ENCODE measurements around the gene MAPK11. TPM values are rescaled to one million over a fixed set of nuclear protein-coding genes. Genes with fewer than 3 reads are reported as not detected.
A peak's percentile ranks its signal among the peaks of the same experiment; 100 is the strongest.

The MAPK11 gene
- total and polyA plus RNA-seq, 9 of the 15 experiments (the other 6 are each of a cell fraction or from before 2014, with no cell fraction given), result 0.06 to 14.6 (median 5.3) TPM

DNA sequence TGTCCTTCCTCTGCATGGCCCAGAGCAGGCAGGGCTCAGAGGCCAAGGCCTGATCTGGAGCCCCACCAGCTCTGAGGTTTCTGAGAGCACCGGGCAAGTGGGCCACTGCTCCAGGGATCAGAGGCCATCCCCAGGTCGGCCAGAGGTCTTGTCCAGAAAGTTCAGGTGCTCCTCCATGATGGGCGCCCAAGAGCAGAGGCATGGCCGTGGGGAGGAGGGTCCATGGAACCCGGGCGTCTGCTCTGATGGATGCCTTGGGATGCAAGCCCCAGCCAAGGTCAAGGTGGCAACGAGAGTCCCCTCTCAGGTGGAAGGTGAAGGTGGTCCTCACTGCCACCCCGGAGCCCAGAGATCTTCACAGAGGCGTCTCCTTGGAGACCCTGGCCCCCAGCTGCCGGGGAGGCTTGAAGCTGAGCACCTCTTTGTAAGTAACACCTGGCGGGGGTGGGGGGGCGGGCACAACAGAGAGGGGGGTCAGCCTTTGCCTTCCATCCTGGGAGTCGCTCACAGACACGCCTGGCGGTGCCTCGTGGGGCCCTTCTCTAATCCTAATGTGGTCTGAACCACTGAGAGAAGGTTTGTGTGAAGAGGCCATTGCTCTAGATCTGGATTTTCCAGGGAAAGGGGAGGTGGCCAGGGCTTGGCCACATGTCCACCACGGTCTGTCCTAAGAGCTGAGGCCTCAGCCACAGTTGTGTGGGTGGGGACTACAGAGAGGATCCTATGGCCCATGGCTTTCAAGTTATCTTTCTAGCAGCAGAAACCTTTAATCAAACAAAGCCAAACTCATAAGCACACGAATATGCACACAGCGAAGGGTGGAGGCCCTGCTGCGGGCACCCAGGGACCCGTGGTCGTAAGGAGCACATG is 16.9 kb downstream of the MAPK11 start:
- Histone ChIP-seq H3K9me1 (ENCODE audit: control insufficient read depth, insufficient read depth, low read length) (no peaks in the 10 kb centered on the region), H3K9ac (ENCODE audit: insufficient read depth in 1 of 2, low read depth in 2 of 2, low read length in 2 of 2) (peak overlapping the region in 1 of 2 experiments; percentile 58; a peak in 2 of 4 replicates), H3K36me3 (ENCODE audit: control insufficient read depth, insufficient read depth, low read length) (peaks cover 61% of the 10 kb centered on the region; the same call in 1 of the 3 replicates), H3K9me3 (replicated peaks; ENCODE audit: control insufficient read depth, insufficient read depth, low read depth, low read length) (no peaks in the 10 kb centered on the region), H4K20me1 (replicated peaks; ENCODE audit: control insufficient read depth, insufficient read depth, low read length) (no peaks in the 10 kb centered on the region), H3K27ac (ENCODE audit: extremely low read depth, low read depth, low read length) (no peak overlapping the region), H2AFZ (ENCODE audit: low read depth, low read length) (no peak overlapping the region), H3K79me2 (ENCODE audit: control insufficient read depth, insufficient read depth, low read length) (peaks cover 16% of the 10 kb centered on the region), H3K4me1 (replicated peaks in 1 of 2; ENCODE audit: control insufficient read depth in 2 of 2, insufficient read depth in 2 of 2, low read length in 2 of 2) (peaks cover 4 to 92% of the 10 kb centered on the region in 2 experiments), H3K27me3 (ENCODE audit: control insufficient read depth in 2 of 2, insufficient read depth in 2 of 2, low read length in 2 of 2) (no peaks in the 10 kb centered on the region), H3K4me3 (no peak overlapping the region), H3K4me2 (ENCODE audit: insufficient read depth, low read length) (no peak overlapping the region)
- no peak for FAIRE-seq
- POLR2A ChIA-PET, result interaction anchor here (0.6 to 1.6 kb wide), 4 partner anchors 10 to 317 kb away, joined by 3 to 11 read pairs (median 4); no protein-coding TSS in a partner anchor
- BruUV-seq (replicated peaks), result no TSS peak
- CTCF ChIA-PET (ENCODE audit: low intra/inter-chr PET ratio), result no interaction called here
- WGBS (ENCODE audit: insufficient coverage, low coverage, missing lambda C conversion rate), result 57% methylated on average over 6 of the region's 22 CpGs
- in situ Hi-C loops (cut with MboI), result no loop called here
- intact Hi-C loops (cut with micrococcal nuclease), result no loop called here
- no peak for DNase-seq (ENCODE audit: extremely low read depth in 1 of 4, low spot score in 3 of 4)
- ATAC-seq, result no peak
- no peak for TF ChIP-seq FOXM1 (IDR thresholded peaks at IDR 0.05; ENCODE audit: low read depth)
- TF ChIP-seq FOXM1 (CRISPR knock-in tag; IDR thresholded peaks at IDR 0.05; ENCODE audit: low read depth), result no peak
- no peak for TF ChIP-seq CBX2 (IDR thresholded peaks at IDR 0.05; ENCODE audit: insufficient read depth, low read length, poor library complexity, severe bottlenecking)
- TF ChIP-seq, protein P1, sequence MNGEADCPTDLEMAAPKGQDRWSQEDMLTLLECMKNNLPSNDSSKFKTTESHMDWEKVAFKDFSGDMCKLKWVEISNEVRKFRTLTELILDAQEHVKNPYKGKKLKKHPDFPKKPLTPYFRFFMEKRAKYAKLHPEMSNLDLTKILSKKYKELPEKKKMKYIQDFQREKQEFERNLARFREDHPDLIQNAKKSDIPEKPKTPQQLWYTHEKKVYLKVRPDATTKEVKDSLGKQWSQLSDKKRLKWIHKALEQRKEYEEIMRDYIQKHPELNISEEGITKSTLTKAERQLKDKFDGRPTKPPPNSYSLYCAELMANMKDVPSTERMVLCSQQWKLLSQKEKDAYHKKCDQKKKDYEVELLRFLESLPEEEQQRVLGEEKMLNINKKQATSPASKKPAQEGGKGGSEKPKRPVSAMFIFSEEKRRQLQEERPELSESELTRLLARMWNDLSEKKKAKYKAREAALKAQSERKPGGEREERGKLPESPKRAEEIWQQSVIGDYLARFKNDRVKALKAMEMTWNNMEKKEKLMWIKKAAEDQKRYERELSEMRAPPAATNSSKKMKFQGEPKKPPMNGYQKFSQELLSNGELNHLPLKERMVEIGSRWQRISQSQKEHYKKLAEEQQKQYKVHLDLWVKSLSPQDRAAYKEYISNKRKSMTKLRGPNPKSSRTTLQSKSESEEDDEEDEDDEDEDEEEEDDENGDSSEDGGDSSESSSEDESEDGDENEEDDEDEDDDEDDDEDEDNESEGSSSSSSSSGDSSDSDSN (IDR thresholded peaks at IDR 0.05; ENCODE audit: borderline replicate concordance in 1 of 2, low read depth in 2 of 2, low read length in 2 of 2), result no peak
- TF ChIP-seq POU5F1 (IDR thresholded peaks at IDR 0.05; ENCODE audit: borderline replicate concordance, low read depth, low read length, partially characterized antibody), result no peak
- TF ChIP-seq, protein P2, sequence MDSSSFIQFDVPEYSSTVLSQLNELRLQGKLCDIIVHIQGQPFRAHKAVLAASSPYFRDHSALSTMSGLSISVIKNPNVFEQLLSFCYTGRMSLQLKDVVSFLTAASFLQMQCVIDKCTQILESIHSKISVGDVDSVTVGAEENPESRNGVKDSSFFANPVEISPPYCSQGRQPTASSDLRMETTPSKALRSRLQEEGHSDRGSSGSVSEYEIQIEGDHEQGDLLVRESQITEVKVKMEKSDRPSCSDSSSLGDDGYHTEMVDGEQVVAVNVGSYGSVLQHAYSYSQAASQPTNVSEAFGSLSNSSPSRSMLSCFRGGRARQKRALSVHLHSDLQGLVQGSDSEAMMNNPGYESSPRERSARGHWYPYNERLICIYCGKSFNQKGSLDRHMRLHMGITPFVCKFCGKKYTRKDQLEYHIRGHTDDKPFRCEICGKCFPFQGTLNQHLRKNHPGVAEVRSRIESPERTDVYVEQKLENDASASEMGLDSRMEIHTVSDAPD (CRISPR knock-in tag; IDR thresholded peaks at IDR 0.05), result no peak
- TF ChIP-seq, protein P3, sequence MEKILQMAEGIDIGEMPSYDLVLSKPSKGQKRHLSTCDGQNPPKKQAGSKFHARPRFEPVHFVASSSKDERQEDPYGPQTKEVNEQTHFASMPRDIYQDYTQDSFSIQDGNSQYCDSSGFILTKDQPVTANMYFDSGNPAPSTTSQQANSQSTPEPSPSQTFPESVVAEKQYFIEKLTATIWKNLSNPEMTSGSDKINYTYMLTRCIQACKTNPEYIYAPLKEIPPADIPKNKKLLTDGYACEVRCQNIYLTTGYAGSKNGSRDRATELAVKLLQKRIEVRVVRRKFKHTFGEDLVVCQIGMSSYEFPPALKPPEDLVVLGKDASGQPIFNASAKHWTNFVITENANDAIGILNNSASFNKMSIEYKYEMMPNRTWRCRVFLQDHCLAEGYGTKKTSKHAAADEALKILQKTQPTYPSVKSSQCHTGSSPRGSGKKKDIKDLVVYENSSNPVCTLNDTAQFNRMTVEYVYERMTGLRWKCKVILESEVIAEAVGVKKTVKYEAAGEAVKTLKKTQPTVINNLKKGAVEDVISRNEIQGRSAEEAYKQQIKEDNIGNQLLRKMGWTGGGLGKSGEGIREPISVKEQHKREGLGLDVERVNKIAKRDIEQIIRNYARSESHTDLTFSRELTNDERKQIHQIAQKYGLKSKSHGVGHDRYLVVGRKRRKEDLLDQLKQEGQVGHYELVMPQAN (IDR thresholded peaks at IDR 0.05; ENCODE audit: borderline replicate concordance), result no peak
- no peak for TF ChIP-seq ZNF165 (CRISPR knock-in tag; IDR thresholded peaks at IDR 0.05; ENCODE audit: borderline replicate concordance)
- no peak for TF ChIP-seq POLR2H (tag; IDR thresholded peaks at IDR 0.05; ENCODE audit: low read depth)
- TF ChIP-seq GABPA (tag; conservative IDR thresholded peaks at IDR 0.05; ENCODE audit: low read depth), result no peak
- TF ChIP-seq, protein P4, sequence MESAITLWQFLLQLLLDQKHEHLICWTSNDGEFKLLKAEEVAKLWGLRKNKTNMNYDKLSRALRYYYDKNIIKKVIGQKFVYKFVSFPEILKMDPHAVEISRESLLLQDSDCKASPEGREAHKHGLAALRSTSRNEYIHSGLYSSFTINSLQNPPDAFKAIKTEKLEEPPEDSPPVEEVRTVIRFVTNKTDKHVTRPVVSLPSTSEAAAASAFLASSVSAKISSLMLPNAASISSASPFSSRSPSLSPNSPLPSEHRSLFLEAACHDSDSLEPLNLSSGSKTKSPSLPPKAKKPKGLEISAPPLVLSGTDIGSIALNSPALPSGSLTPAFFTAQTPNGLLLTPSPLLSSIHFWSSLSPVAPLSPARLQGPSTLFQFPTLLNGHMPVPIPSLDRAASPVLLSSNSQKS (CRISPR knock-in tag; IDR thresholded peaks at IDR 0.05), result no peak
- TF ChIP-seq, protein P5, sequence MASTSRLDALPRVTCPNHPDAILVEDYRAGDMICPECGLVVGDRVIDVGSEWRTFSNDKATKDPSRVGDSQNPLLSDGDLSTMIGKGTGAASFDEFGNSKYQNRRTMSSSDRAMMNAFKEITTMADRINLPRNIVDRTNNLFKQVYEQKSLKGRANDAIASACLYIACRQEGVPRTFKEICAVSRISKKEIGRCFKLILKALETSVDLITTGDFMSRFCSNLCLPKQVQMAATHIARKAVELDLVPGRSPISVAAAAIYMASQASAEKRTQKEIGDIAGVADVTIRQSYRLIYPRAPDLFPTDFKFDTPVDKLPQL (IDR thresholded peaks at IDR 0.05; ENCODE audit: extremely low read depth, insufficient read length), result no peak

Measured in K562 (cell line).